ENCODE measurements around the gene WDR31. TPM values are rescaled to one million over a fixed set of nuclear protein-coding genes. Genes with fewer than 3 reads are reported as not detected.

WDR31 gene
- total RNA-seq, 2 donors from 2014 or later, result 2.4 to 5.4 TPM

GRCh38 chr9:113309204-113309813 lies 30.8 kb downstream of the WDR31 start:
- no peak for ATAC-seq (ENCODE audit: insufficient number of reproducible peaks, low FRiP score, low read depth)
- H3K4me3 ChIP-seq, result no peak overlapping the region
- no peaks in the 10 kb centered on the region for H3K36me3 ChIP-seq
- no peaks in the 10 kb centered on the region for H3K4me1 ChIP-seq (ENCODE audit: control insufficient read depth in 1 of 2, low read depth in 2 of 2)
- no peaks in the 10 kb centered on the region for H3K27me3 ChIP-seq (replicated peaks; ENCODE audit: insufficient read depth)
- no peak for DNase-seq (ENCODE audit: low spot score)
- TF ChIP-seq CTCF (IDR thresholded peaks at IDR 0.05), result peak; percentile 39
- H3K9me3 ChIP-seq, result no peaks in the 10 kb centered on the region
- no peak overlapping the region for H3K27ac ChIP-seq

DNA sequence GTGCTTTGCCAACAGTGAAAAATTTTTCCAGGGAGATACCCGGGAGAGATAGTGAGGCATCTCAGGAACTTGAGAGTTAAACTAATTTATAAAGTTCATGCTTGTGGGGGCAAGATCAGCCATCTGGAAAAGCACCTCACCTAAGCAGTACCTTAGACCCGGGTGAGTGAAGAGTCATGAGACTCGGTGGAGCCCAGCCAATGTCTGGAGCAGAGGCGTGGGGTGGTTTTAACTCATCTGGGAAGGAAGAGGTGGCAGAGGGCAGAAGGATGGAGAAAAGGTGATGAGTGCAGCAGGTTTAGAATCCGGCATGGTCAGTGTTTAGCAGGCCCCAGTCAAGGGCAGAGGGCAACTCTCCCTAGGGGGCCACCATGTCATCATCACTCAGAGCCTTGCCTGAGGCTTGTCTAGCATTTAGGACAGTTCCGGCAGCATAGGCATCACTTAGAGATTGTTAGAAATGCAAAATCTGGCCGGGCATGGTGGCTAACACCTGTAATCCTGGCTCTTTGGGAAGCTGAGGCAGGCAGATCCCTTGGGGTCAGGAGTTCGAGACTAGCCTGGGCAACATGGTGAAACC lies 32.6 kb downstream of the WDR31 start:
- no peaks in the 10 kb centered on the region for H3K9me3 ChIP-seq
- no peak for TF ChIP-seq CTCF (IDR thresholded peaks at IDR 0.05)
- no peaks in the 10 kb centered on the region for H3K4me1 ChIP-seq (ENCODE audit: control insufficient read depth in 1 of 2, low read depth in 2 of 2)
- no peaks in the 10 kb centered on the region for H3K36me3 ChIP-seq
- no peak overlapping the region for H3K4me3 ChIP-seq
- H3K27me3 ChIP-seq (replicated peaks; ENCODE audit: insufficient read depth), result no peaks in the 10 kb centered on the region
- no peak overlapping the region for H3K27ac ChIP-seq
- DNase-seq (ENCODE audit: low spot score), result no peak
- no peak for ATAC-seq (ENCODE audit: insufficient number of reproducible peaks, low FRiP score, low read depth)

- no peaks in the 10 kb centered on the region for H3K9me3 ChIP-seq
- no peak overlapping the region for H3K27ac ChIP-seq
- no peak for DNase-seq (ENCODE audit: low spot score)
- H3K4me1 ChIP-seq (ENCODE audit: control insufficient read depth in 1 of 2, low read depth in 2 of 2), result no peaks in the 10 kb centered on the region
- no peak overlapping the region for H3K4me3 ChIP-seq
- H3K36me3 ChIP-seq, result no peaks in the 10 kb centered on the region
- no peaks in the 10 kb centered on the region for H3K27me3 ChIP-seq (replicated peaks; ENCODE audit: insufficient read depth)
- ATAC-seq (ENCODE audit: insufficient number of reproducible peaks, low FRiP score, low read depth), result no peak
- TF ChIP-seq CTCF (IDR thresholded peaks at IDR 0.05), result no peak
Observed at GRCh38 chr9:113306566-113306965, 33.5 kb downstream of the WDR31 start.

GRCh38 chr9:113302792-113303418 lies 37.2 kb downstream of the WDR31 start, which contains the start of gene RNF183:
Gene RNF183, minus strand, starts transcription at chr9:113303376. Its CDS starts 5,192 bp downstream, at chr9:113298184.
- Histone ChIP-seq H3K4me3 (no peak within 1 kb of the TSS), H3K4me1 (ENCODE audit: control insufficient read depth in 1 of 2, low read depth in 2 of 2) (no peaks in the 10 kb centered on the region), H3K27me3 (replicated peaks; ENCODE audit: insufficient read depth) (no peaks in the 10 kb centered on the region), H3K36me3 (no peaks in the 10 kb centered on the region), H3K9me3 (no peaks in the 10 kb centered on the region), H3K27ac (no peak within 1 kb of the TSS)
- TF ChIP-seq CTCF (IDR thresholded peaks at IDR 0.05), result no peak
- no peak for DNase-seq (ENCODE audit: low spot score)
- ATAC-seq (ENCODE audit: insufficient number of reproducible peaks, low FRiP score, low read depth), result no peak

- DNase-seq (ENCODE audit: low spot score) (no peak), ATAC-seq (ENCODE audit: insufficient number of reproducible peaks, low FRiP score, low read depth) (no peak)
- Histone ChIP-seq H3K27ac (no peak overlapping the region), H3K9me3 (no peaks in the 10 kb centered on the region), H3K27me3 (replicated peaks; ENCODE audit: insufficient read depth) (no peaks in the 10 kb centered on the region), H3K4me1 (ENCODE audit: control insufficient read depth in 1 of 2, low read depth in 2 of 2) (no peaks in the 10 kb centered on the region), H3K4me3 (no peak overlapping the region), H3K36me3 (no peaks in the 10 kb centered on the region)
- TF ChIP-seq CTCF (IDR thresholded peaks at IDR 0.05), result no peak
Observed at GRCh38 chr9:113301548-113301947, 38.5 kb downstream of the WDR31 start.

Measured in thoracic aorta (tissue), 2 donors.